NCI-H82 (cell line): ENCODE results near the gene SOX6.
"Not testable (repeated sequence)": the region's sequence is repeated elsewhere in the genome, so short reads cannot be mapped to it uniquely, and the experiment has no call there.

ENCODE experiments used
- DNase-seq: peaks from one replicate; lab custom pipeline; 2025; lab: John Stamatoyannopoulos, UW

SOX6 gene

DNA sequence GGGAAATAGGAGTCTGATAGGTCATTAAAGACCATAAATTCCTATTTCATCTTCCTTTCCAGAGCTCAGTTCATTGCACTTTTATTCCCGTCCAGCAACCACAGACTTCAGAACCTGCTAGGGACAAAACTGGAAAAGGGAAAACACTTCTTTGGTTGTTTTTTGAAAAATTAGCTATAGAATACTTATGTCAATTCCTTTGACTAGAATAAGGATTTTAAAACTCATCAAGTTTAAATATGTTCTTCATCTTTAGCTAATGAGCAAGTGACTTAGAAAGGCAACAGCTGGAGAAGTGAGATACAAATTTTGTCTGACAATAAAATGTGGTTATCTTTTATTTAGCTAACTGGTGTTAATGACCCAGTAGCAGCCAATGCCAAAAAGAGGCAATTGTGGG lies 206.9 kb downstream of the SOX6 start:
- no peak for DNase-seq

DNA sequence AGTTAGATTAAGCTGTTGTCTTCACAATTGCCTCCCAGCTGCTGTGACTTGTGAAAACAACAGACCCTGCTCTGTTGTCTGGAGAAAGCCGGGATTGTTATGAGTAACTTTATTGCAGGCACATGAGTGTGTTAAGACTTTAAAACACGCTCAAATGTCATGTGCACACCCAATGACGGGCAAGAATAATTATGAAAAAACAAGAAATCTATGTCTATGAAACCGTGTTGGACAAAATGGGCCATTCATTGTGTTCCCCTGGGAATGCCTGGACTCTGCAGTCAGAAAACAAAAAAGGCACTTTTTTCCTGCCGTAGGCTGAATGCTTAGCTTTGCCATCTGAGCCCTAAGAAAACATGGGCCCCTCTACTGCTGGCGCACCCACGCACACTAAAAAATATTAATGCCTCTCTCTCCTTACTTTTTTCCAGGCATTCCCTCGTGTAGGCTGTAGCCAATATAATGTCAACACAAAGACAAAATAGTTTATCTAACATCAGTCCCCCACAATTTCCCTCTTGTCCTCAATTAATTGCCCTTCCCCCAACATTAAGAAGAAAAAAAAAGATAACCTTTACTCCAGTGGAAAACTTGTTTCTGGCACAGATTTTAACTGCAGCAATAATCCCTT lies 207.9 kb downstream of the SOX6 start:
- DNase-seq = no peak

DNA sequence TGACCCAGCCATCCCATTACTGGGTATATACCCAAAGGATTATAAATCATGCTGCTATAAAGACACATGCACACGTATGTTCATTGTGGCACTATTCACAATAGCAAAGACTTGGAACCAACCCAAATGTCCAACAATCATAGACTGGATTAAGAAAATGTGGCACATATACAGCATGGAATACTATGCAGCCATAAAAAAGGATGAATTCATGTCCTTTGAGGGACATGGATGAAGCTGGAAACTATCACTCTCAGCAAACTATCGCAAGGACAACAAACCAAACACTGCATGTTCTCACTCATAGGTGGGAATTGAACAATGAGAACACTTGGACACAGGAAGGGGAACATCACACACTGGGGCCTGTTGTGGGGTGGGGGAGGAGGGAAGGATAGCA lies 209.4 kb downstream of the SOX6 start:
- DNase-seq = not testable (repeated sequence)

DNA sequence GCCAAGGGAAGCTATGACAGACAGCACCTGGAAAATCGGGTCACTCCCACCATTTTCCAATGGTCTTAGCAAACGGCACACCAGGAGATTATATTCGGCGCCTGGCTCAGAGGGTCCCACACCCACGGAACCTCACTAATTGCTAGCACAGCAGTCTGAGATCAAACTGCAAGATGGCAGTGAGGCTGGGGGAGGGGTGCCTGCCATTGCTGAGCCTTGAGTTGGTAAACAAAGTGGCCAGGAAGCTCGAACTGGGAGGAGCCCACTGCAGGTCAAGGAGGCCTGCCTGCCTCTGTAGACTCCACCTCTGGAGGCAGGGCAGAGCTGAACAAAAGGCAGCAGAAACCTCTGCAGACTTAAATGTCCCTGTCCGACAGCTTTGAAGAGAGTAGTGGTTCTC lies 214.7 kb downstream of the SOX6 start:
- DNase-seq = not testable (repeated sequence)

DNA sequence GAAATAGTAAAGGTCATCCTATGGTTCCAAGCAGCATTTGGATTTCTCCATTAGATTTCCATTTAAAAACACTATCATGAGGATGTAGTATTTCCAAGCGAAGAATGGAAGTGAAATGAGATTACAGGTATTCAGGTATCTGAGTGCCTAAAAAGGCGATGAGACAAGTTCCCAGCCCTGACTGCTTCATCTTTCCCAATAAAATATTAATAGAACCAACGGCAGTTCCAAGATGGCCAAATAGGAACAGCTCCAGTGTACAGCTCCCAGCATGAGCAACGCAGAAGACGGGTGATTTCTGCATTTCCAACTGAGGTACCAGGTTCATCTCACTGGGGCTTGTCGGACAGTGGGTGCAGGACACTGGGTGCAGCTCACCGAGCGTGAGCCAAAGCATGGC lies 215.2 kb downstream of the SOX6 start:
- DNase-seq = not testable (repeated sequence)

DNA sequence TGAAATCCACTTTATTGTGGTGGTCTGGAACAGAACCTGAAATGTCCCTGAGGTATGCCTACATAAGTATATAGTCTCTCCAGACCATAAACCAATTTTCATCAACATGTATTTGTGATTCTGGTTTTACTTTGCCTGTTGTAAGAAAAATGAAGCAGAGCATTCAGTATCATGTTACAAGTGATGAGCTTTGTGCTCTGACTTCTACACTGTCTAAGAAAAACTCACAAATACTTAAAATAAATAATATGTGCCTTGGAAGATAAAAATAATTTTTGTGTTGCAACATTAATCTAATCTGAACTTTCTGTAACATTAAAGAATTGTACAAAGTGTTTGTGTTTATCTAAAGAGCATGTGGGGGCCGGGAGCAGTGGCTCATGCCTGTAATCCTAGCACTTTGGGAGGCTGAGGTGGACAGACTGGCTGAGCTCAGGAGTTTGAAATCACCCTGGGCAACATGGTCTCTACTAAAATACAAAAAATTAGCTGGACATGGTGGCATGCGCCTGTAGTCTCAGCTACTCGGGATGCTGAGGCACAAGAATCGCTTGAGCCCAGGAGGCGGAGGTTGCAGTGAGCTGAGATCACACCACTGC lies 219.5 kb downstream of the SOX6 start:
- no peak for DNase-seq

DNA sequence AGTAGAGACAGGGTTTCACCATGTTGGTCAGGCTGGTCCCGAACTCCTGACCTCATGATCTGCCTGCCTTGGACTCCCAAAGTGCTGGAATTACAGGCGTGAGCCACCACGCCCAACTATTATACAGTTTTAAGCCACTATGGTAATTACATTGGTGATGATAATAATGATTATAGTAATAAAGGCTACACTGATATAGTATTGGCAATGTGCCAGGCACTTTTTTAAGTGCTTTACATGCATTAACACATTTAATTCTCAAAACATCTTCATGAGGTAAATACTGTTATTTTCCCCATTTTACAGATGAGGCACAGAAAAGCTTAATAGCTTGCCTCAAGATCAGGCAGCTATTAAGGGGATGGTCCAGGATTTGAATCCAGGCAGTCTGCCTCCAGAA lies 222.5 kb downstream of the SOX6 start:
- no peak for DNase-seq

DNA sequence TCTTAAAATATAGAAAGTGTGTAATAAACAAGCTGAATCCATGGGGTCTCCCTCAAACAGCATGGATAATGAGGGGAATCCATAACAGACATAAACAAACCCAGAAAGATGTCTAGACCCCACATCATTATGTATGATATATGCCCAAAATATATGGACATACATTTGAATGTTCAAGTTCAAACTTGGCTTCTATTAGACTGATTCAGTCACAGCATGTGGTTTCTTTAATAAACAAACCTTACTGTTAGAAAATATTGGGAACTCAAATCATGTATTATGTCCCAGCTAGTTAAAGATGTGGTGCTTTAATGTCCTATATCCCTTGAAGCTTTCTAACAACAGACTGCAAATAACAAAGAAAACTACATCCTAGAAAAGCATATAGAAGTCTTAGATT lies 228.6 kb downstream of the SOX6 start:
- DNase-seq = no peak

DNA sequence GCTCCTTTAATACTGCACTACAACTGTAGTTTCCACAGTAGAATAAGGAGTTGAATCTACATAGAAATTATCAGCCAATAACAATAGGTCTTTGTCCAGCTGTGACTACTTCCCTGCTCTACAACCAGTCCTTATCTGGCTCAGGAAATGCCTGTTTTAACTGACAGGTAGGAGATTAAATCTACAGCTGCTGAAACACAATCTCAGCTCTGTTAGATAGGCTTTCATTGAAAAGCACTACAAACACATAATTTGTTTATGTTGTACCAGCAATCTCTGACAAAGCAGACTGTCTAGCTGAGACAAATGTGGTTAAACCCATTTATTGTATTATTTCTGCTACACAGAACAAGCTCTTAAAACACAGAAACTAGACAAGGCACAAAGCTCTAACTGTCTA lies 230.0 kb downstream of the SOX6 start:
- no peak for DNase-seq

DNA sequence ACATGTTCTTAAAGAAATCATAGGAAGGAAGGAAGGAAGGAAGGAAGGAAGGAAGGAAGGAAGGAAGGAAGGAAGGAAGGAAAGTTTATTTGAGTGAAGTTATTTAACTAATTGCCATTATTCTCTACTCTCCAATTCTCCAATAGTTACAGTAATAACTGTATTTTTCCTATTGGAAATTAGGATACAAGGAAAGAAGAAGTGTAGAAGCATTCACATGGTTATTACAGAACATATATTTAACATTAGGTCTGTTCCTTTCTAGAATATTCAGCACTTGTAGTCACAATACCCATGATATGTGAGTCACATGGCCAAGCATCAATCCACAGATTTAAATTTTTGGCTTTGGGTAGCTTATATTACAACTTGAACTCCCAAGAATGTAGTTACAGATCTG lies 230.6 kb downstream of the SOX6 start:
- DNase-seq = no peak

DNA sequence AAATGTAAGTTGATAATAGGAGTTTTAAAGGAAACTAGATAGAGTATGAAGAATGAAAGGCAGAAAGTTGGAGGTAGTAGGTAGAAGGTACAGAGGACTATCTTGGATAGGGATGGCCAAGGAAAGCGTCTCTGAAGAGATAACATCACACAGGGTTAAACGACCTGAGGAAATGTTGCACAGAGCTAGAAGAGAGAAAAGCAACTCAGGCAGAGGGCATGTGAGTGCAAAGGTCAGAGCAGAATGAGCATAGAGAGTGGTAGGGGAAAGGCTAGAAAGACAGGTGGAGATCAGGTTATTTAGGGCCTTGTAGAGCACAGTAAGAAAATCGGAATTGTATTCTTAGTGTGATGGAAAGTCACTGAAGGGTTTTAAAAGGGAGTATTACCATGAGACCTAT lies 232.0 kb downstream of the SOX6 start:
- no peak for DNase-seq

DNA sequence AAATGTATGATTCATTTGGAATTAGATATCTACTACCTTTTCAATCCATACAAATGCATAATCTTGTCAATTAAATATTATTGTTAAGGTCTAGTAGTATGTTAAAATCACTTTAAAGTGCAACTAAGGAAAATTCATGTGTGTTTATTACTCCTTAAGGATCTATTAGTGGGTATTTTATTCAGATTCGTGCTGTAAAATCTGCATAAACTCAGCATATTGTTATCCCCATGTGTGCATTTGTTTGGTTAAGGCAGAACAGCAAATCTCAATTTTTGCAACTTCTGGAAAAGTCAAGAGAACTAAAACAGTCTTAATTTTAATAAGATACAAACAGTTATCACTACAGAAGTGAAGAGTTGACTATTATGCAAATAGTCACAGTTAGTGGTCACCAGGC lies 234.5 kb downstream of the SOX6 start:
- no peak for DNase-seq

DNA sequence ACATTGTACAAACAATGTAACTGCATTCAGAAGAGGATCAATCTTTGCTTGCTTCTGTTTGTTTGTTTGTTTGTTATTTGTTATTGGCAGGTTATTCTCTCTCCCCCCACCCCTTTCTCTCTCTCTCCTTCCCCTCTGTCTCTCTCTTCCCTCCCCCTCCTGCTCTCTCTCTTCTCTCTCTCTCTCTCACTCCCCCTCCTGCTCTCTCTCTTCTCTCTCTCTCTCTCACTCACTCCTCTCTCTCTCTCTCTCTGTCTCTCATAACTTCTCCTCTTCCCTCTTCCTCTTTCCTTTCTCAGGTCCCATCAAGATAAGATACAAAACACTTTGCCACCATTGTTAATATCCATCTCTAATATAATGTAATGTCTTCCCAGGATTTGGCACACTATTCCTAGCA lies 236.3 kb downstream of the SOX6 start:
- DNase-seq = no peak

DNA sequence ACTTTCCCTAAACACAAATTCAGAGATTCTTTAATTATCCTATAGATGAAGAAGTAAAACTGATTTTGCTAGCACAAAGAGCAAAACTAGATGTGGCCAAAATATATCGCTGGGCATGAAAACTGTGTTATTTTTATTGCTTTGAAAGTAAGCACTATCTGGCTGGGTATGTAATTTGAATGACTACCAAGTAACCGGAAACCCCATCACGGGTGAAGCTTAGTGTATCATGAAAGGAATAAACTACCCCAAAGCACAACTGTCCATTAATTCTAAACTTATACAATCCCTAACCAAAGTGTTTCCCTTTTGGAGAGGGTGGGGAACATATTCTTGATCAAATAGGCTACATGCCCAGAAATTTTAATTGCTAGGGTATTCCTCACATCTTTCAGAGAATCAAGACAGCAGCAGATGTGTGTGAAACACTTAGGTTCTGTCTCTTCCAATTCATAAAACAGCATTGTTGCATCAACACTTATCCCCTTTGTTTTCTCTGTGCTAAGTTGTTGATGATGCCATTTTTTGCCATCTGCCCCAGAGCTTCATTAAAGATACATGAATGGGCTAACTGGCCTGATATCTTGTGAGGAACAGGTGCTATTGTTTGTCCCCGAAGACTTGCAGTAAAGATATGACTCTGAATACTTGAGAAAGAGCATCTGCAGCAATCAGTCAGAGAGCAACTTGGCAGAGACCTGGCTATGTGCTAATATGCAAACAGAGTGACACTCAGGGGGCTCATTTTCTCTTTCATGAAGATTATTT lies 238.2 kb downstream of the SOX6 start:
- no peak for DNase-seq

DNA sequence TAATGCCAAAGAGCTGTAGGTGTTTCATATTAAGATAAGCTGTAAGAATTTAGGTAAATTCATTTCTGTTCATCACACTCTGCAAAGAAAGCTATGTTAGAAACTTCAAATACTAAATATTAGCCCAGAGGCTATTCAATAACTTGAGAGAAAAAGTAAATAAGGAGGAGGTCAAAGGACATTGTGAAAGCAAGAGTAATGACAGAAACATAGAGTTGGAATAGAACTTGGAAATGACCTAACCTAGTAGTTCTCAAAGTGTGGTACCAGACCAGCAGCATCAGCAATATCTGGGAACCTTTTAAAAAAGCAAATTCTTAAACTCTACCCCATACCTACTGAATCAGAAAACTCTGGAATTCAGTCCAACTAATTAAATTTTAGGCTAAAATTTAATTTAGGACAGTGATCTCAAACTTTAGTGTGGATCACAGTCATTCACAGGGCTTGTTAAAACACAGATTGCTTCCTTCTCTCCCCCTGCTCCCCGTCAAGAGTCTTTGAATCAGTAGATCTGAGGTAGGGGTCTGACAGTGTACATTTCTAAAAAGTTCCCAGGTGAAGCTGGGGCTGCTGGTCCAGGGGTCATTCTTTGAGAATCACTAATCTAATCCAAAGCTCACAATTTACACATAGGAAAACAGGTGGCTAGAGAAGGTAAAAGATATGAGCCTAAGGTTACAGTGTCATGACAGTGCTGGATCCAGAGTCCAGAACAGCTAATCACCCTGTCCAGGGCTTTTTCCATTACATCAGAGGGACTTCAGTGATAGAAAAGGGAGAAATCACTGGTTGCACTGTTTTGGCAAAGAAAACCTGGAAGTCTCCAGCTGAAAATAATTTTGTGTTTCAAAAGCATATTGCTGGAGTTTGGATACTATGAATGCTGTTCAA lies 241.1 kb downstream of the SOX6 start:
- DNase-seq = no peak

DNA sequence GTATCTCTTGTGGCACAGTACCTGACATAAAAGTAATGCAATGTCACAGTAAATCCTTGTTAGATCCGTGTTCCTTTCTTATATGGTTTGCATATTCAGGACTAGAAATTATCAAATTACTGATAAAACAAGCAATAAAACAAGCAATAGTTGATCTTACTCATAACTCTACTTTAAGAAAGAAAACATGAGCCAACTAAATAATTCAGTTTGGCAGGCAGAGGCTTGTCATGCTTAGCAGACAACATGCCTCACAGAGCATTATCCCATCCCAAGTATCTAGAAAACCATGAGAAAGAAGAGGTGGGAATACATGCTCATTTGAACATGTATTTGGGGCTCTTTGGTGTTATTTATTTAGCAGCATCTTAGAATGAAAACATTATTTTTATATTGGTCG lies 241.9 kb downstream of the SOX6 start:
- no peak for DNase-seq

DNA sequence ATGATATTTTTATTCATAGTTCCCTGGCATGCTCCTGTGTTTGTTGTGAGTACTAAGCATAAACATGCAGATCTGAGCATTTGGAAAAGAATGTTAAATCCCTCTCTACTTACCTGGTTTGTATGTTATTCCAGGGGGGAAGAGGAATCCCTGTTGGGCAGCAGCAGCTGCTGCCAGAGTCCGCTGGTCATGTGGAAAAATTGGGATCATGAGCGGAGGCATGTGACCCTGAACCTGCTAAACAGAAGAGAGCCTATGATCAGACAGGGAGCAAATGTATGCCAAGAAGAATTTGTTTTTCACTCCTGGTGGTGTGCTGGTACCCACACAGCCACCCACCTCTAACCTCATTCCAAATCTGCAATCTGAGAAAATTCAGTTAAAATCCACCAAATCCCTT lies 244.7 kb downstream of the SOX6 start:
- DNase-seq = no peak

DNA sequence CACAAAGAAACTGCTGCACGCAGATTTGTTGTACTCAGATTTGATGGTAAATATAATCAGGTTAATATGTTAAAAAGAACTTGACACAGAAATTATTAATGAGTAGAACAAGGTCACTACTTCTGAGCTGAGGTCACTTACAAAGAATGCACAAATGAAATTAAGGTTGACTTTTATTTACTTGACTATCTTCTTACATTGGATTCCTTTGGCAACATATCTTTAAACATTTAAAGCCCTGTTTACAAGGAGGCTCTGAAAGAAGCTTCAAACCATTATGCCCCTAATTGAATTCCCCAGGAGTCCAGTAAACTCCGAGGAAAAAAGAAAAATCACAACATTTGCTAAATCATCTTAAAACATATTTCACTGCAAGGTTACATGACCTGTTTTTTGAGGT lies 245.5 kb downstream of the SOX6 start:
- DNase-seq = no peak

DNA sequence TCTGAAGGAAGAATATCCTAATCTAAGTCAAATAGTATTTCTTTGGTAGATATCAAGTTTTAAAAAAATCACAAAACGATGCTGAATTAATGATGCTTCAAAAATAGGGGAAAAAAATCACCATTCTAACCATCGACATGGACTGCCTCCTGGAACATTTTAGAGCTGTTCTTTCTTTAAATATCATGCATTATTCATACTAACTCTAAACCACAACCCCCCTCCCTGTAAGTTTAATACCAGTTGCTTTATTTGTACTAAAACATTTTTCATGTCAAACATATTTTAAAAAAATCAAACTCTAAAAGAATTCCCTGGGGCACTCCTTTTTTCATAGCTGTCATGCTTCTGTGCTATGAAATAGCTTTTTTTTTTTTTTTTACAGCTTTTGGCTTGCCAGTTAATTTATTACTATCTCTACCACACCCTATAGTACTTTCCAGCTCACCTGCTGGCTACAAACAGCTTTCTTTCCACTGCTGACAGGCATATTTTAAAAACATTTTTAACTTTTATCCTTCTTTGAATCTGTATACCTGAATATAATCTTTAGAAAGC lies 256.9 kb downstream of the SOX6 start:
- DNase-seq = no peak

DNA sequence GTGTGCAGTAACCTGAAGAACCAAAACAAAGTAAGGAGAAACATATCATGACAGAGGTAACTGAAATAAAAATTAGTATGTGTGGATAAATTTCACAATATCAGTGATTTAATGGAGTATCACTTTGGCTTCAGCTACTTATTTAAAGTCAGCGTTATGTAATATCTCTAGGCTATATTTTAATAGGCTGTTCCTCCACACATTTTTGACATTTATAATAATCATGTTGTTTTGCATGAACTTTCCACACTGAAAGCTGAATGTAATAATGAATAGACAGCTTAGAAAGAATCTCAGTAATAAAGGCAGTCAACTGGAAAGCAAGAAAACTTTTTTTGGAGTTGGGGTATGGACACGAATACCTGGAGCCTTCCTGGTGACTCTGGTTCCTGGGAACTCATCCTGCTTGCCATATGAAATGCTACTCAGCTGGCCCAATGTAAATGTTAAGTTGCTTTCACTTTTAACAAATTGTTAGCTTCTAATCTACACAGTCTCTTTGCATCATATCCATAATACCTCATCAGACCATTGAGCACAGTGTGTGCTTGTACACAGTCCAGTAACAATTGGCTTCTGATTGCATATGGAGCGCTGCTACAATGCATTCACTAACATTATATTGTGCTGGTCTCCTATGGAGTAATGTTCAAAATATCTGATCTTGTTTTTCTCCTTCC lies 257.7 kb downstream of the SOX6 start:
- DNase-seq = no peak

DNA sequence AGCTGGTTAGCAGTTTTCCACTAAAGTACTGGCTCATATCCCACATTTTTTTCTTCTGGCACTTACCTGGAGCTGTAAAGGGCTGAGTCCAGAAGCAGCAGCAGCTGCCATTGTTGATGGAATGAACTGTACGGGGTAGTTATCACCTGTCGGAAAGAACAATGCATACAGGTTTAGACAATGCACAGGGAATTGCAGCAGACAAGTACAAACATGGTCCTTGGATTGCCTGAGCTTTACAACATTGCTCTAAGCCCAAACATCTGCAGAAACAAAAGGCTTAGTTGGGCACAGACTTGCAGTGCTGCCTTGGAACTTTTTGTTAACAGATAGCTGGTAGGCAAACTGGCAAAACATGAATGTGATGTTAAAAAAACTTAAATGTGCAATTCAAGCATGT lies 258.8 kb downstream of the SOX6 start:
- DNase-seq = no peak

DNA sequence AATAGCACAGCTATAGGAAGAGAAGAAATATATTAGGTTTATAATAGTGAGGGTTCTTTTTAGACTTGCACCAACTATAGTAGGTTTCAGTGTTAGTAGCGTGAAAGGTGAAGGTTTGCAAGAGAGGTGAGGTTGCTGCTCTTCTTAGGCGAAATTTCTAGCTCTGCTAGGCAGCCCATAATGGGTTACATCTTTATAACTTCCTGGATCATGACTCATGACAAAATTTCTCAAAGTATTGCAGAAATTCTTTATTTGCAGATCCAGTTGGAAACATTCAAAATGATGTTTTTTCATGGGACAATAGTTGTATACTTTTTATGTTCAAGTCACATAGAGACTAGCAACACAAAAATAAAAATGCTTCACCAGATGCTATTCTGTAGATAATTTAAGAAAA lies 260.0 kb downstream of the SOX6 start:
- DNase-seq = no peak
